GM12864 (cell line): Measurements from ENCODE around the gene PCOLCE2.

Experiments
- DNase-seq: peaks from one replicate; pipeline ENCODE4 v3.0.0-alpha.2; 2011; ENCODE audit warnings: low read depth
- H3K4me3 ChIP-seq: 2 replicates; pipeline ENCODE4 v1.5.1; 2011; ENCODE audit warnings: mild to moderate bottlenecking, low read depth, low read length, control low read depth
- TF ChIP-seq, protein P1 (sequence below): IDR thresholded peaks from 2 replicates; pipeline ENCODE4 v1.5.1; 2011; ENCODE audit warnings: low read depth, mild to moderate bottlenecking, moderate library complexity, low read length, control low read depth, inconsistent platforms; ENCODE audit errors: missing control alignments

Gene PCOLCE2

DNA sequence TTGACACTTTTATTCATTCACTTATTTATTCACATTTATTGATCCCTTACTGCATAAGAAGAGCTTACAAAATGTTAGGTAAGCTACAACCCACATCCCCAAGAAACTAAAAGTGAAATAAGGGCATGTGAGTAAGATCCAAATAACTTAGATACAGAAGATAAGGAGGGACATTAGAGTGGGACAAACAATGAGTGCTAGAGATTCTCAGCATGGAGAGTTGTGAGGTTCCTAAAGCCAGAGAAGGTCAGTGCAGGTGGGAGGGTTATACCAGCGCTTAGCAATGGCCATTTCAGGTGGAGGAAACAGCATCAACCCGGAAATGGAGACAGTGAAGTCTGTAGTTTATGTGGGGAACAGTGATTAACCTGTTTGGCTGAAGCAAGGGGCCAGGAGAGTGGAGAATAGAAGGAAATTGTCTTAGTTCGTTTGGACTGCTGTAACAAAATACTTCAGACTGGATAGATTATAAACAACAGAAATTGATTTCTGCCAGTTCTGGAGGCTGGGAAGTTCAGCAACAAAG lies 25.5 kb upstream of the PCOLCE2 start:
- no peak for DNase-seq
- TF ChIP-seq, protein P1, sequence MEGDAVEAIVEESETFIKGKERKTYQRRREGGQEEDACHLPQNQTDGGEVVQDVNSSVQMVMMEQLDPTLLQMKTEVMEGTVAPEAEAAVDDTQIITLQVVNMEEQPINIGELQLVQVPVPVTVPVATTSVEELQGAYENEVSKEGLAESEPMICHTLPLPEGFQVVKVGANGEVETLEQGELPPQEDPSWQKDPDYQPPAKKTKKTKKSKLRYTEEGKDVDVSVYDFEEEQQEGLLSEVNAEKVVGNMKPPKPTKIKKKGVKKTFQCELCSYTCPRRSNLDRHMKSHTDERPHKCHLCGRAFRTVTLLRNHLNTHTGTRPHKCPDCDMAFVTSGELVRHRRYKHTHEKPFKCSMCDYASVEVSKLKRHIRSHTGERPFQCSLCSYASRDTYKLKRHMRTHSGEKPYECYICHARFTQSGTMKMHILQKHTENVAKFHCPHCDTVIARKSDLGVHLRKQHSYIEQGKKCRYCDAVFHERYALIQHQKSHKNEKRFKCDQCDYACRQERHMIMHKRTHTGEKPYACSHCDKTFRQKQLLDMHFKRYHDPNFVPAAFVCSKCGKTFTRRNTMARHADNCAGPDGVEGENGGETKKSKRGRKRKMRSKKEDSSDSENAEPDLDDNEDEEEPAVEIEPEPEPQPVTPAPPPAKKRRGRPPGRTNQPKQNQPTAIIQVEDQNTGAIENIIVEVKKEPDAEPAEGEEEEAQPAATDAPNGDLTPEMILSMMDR, result no peak
- no peak overlapping the region for H3K4me3 ChIP-seq

DNA sequence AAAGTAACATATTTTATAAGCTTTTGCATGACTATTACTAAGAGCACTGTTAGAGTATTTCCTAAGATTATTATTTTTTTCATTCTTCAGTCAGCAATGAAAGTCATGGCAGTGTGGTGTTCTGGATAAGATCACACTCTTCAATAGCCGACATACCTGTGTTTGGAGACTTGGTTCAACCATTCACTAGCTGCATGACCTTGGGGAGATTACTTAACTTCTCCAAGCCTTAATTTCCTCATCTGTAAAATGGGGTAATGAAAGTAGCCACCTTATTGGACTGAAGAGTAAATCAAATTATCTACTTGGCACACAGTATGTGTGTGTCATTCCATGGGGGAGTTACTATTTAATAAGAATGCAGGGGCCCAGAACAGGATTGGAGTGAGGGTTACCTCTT lies 24.5 kb upstream of the PCOLCE2 start:
- H3K4me3 ChIP-seq, result no peak overlapping the region
- TF ChIP-seq, protein P1, result no peak
- DNase-seq, result no peak

DNA sequence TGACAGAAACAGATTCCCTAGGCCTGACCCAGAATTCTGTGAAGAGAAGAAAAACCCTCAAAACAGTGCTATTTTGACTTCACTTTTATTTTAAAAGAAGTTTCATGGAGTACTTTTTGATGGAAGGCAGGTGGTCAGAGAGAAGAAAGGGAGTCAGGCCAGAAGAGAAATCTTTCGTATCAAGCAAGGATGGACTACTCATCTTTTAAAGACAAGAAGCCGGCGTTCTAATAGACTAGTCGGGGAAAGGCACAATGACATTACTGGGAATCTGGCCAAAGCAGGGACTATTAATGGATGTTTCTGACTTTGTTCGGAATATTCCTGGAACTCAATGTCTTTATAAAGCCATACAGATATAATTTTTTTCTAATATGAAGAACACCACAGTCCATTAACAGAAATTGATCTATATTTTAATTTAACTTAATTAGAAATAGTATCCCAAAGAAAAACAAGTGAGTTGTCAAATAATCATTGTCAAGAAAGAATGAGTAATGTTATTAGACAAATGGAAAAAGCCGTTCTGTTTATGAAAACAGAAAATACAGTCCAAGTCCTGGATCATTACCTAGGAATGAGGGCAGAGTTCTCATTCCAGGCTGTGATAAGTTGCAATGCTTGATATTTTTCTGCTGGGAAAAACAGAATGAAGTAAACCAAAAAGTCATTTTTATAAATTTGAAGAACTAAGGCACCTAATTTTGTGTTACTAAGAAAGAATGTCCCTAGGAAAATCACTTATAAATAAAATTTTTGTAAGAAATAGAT lies 23.7 kb upstream of the PCOLCE2 start:
- no peak for DNase-seq
- TF ChIP-seq, protein P1, result no peak
- no peak overlapping the region for H3K4me3 ChIP-seq

DNA sequence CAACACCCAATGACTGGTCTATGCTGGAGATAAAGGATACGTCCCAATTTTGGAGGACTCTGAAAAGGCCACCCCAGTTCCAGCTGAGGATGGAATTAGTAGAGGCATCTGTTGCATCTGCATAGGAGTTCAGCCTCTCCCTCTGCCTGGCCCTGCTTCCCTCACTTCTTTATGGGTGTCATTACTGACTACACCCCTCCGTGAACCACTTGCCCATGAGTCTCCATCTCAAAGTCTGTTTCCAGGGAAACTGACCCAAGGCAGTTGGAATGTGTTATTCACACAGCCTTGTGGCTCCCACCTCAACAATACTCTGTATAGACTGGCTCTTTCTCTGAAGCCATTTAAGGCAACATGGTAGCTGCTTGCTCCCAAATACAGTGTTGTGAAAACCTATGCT lies 21.4 kb upstream of the PCOLCE2 start:
- no peak for DNase-seq
- TF ChIP-seq, protein P1, result no peak
- H3K4me3 ChIP-seq, result no peak overlapping the region

DNA sequence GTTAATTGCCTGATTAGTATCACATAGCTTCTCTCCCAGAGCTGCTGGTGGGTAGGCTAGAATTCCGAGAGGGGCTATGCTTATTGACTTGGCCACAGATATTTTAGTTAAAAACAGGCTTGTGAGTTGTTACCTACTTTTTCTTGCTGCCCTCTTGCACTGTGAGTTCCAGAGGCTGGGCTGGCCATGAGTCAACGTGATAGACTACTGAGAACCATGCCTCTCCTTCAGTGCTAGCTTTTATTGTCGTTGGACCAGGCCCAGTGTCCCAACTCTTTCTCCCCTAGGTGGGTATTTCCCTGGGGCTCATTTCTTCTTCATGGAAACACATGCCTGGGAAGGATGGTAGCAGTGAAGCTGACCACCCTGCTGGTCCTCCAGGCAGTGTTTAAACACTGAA lies 20.4 kb upstream of the PCOLCE2 start:
- no peak overlapping the region for H3K4me3 ChIP-seq
- no peak for DNase-seq
- TF ChIP-seq, protein P1, result no peak

DNA sequence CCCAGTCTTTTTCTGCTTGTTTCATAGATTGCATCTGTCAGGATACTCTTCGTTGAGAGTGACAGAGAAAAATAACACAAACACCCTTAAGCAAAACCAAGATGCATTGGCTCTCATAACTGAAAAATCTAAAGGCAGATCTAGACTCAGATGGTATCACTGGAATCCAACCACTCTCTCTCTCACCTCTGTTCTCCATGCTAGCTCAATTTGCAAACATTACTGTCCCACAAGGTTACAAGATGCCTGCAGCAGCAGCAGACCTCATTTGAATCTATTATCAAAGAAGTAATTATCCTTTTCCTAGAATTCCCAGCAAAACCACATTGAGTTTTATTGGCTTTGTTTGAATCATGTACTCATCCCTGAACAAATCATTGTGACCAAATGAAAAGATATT lies 19.1 kb upstream of the PCOLCE2 start:
- no peak for DNase-seq
- TF ChIP-seq, protein P1, result no peak
- H3K4me3 ChIP-seq, result no peak overlapping the region
